OCI-LY3 (cell line): Measurements from ENCODE around the gene DTNA.

Experiments used
- EZH2phosphoT487 ChIP-seq: fragments of 200-600 bp; shearing (Covaris generic); IDR thresholded peaks from 2 replicates; pipeline ENCODE4 v1.6.1; 2018; ENCODE audit warnings: antibody characterized with exemption, mixed run types, low read depth
- TF ChIP-seq, protein P1 (sequence below): fragments of 200-600, 300-600 bp; sonication (generic); IDR thresholded peaks from 2 replicates; pipeline ENCODE4 v1.5.1; 2014; ENCODE audit warnings: antibody characterized with exemption, low read length, low read depth

DNA sequence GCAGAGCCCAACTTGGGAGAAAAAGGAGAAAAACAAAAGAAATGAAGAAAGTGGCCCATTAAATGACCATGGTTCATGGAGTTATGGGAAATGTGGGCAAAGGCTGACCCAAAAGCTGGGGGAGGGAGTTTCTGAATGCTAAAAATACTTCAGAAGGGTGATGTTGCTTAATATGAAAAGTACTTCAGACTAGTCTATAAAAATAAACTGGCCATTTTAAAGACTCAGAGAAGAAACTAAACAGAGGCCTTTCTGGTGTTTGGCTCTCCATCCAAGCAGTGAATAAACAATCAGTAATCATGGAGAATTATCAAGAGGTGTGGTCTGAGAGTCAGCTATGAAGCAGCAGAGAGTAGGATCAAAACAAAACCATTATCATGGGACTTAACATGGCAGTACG is 170.3 kb downstream of the DTNA start:
- TF ChIP-seq, protein P1, sequence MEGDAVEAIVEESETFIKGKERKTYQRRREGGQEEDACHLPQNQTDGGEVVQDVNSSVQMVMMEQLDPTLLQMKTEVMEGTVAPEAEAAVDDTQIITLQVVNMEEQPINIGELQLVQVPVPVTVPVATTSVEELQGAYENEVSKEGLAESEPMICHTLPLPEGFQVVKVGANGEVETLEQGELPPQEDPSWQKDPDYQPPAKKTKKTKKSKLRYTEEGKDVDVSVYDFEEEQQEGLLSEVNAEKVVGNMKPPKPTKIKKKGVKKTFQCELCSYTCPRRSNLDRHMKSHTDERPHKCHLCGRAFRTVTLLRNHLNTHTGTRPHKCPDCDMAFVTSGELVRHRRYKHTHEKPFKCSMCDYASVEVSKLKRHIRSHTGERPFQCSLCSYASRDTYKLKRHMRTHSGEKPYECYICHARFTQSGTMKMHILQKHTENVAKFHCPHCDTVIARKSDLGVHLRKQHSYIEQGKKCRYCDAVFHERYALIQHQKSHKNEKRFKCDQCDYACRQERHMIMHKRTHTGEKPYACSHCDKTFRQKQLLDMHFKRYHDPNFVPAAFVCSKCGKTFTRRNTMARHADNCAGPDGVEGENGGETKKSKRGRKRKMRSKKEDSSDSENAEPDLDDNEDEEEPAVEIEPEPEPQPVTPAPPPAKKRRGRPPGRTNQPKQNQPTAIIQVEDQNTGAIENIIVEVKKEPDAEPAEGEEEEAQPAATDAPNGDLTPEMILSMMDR, result no peak
- no peak for TF ChIP-seq EZH2phosphoT487
